Stimulated activated effector memory CD8-positive, alpha-beta T cell treated with anti-CD3 and anti-CD28 coated beads, Interleukin-12 subunit alpha, Interleukin-12 subunit beta, amount 100 ng/mL, for 72 hours (primary cell): ENCODE data around the gene COL6A1.

Experiments used
- ATAC-seq: fragments of 150-1000 bp; cut with Tn5 transposase; 2 replicates; pipeline ENCODE4 v1.10.0; 2021
- DNase-seq, 2 donors: peaks; one replicate each; pipeline ENCODE4 v3.0.0; 2021 to 2022; ENCODE audit warnings: low spot score in 2 of 2
- H3K27ac Mint-ChIP-seq: one replicate; pipeline ENCODE4 v1.8.0; 2022; ENCODE audit warnings: mild to moderate bottlenecking, mixed read lengths
- H3K36me3 Mint-ChIP-seq: one replicate; pipeline ENCODE4 v1.8.0; 2022; ENCODE audit warnings: mild to moderate bottlenecking, mixed read lengths
- H3K4me1 Mint-ChIP-seq: one replicate; pipeline ENCODE4 v1.8.0; 2022; ENCODE audit warnings: mixed read lengths
- H3K4me3 Mint-ChIP-seq: one replicate; pipeline ENCODE4 v1.8.0; 2022; ENCODE audit warnings: mild to moderate bottlenecking, mixed read lengths
- H3K9me3 Mint-ChIP-seq: one replicate; pipeline ENCODE4 v1.8.0; 2022; ENCODE audit warnings: mixed read lengths

Gene COL6A1

GRCh38 chr21:45990741-45991605 lies 9.4 kb downstream of the COL6A1 start:
- H3K27ac Mint-ChIP-seq: no peak overlapping the region
- H3K4me1 Mint-ChIP-seq: no peaks in the 10 kb centered on the region
- H3K4me3 Mint-ChIP-seq: no peak overlapping the region
- DNase-seq: no peak
- ATAC-seq: no peak
- H3K36me3 Mint-ChIP-seq: no peaks in the 10 kb centered on the region
- no peaks in the 10 kb centered on the region for H3K9me3 Mint-ChIP-seq

DNA sequence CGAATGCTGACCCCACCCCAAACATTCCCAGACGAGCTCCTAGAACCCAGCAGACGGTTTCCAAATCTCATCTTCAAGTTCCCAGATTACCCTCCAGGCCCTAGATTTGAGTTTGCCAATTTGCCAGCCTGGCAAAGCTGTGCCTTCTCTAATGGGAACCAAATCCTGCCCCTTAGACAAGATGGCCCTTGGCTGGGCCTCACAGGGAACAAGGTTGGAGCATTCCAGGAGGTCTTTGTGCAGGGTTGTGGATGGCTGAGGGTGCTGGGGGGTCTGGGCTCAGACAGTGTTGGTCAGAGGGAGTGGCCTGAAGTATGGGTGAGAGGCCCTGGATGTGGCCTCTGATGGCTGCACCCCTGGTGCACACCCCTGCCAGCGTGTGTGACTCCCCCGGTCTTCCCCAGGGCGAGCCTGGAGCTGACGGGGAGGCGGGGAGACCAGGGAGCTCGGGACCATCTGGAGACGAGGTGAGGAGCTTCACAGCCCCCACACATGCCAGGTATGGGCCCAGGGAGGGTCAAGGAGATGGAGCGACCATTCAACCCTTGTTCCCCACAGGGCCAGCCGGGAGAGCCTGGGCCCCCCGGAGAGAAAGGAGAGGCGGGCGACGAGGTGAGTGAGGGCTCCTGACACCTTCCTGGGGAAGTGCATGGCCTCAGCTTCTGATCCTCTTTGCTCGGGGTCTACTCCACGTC lies 10.2 kb downstream of the COL6A1 start:
- DNase-seq: no peak
- H3K9me3 Mint-ChIP-seq: no peaks in the 10 kb centered on the region
- no peaks in the 10 kb centered on the region for H3K36me3 Mint-ChIP-seq
- no peak overlapping the region for H3K27ac Mint-ChIP-seq
- no peak for ATAC-seq
- no peak overlapping the region for H3K4me3 Mint-ChIP-seq
- H3K4me1 Mint-ChIP-seq: no peaks in the 10 kb centered on the region

- Mint-ChIP-seq H3K9me3 (no peaks in the 10 kb centered on the region), H3K27ac (no peak overlapping the region), H3K36me3 (no peaks in the 10 kb centered on the region), H3K4me1 (no peaks in the 10 kb centered on the region), H3K4me3 (no peak overlapping the region)
- DNase-seq (no peak), ATAC-seq (no peak)
These were observed 11.0 kb downstream of the COL6A1 start for GRCh38 chr21:45992301-45993209.

- H3K9me3 Mint-ChIP-seq: no peaks in the 10 kb centered on the region
- H3K4me3 Mint-ChIP-seq: no peak overlapping the region
- no peaks in the 10 kb centered on the region for H3K4me1 Mint-ChIP-seq
- H3K27ac Mint-ChIP-seq: no peak overlapping the region
- no peak for ATAC-seq
- H3K36me3 Mint-ChIP-seq: no peaks in the 10 kb centered on the region
- no peak for DNase-seq
These were observed 11.9 kb downstream of the COL6A1 start for GRCh38 chr21:45993210-45994085.

DNA sequence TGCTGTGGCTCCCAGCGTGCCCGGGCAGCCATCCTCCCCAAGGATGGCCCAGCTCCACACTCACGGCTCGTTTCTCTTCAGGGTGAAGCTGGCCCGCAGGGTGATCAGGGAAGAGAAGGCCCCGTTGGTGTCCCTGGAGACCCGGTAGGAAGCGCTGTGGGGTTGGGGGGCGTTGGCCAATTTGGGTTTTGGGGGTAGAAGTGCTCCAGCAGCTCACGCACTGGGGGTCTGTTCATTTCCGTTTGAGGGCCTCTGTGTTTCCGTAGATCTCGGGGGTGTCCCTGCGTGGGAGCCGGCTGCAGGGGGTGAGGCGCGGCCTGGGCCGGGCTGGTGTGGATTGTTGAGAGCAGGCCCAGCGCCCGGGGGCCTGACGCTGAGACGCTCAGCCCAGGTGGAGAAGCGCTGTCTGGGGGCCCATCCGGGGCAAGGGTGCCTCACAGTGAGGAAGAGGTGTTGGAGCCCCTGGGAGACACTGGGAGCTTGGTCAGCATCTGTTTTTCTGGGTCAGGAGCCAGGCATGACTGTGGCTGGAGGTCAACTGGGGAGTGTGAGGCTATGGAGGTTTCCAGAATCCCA lies 12.6 kb downstream of the COL6A1 start:
- Mint-ChIP-seq H3K36me3 (no peaks in the 10 kb centered on the region), H3K9me3 (no peaks in the 10 kb centered on the region), H3K27ac (no peak overlapping the region), H3K4me1 (no peaks in the 10 kb centered on the region), H3K4me3 (no peak overlapping the region)
- ATAC-seq (no peak), DNase-seq (no peak)

GRCh38 chr21:45994759-45995685 lies 13.5 kb downstream of the COL6A1 start:
- Mint-ChIP-seq H3K36me3 (no peaks in the 10 kb centered on the region), H3K9me3 (no peaks in the 10 kb centered on the region), H3K4me1 (no peaks in the 10 kb centered on the region), H3K4me3 (no peak overlapping the region), H3K27ac (no peak overlapping the region)
- DNase-seq (no peak), ATAC-seq (no peak)

- Mint-ChIP-seq H3K4me3 (no peak overlapping the region), H3K36me3 (no peaks in the 10 kb centered on the region), H3K27ac (no peak overlapping the region), H3K4me1 (no peaks in the 10 kb centered on the region), H3K9me3 (no peaks in the 10 kb centered on the region)
- ATAC-seq (peak; percentile 4), DNase-seq (no peak)
These were observed 14.2 kb downstream of the COL6A1 start for GRCh38 chr21:45995686-45996179.

DNA sequence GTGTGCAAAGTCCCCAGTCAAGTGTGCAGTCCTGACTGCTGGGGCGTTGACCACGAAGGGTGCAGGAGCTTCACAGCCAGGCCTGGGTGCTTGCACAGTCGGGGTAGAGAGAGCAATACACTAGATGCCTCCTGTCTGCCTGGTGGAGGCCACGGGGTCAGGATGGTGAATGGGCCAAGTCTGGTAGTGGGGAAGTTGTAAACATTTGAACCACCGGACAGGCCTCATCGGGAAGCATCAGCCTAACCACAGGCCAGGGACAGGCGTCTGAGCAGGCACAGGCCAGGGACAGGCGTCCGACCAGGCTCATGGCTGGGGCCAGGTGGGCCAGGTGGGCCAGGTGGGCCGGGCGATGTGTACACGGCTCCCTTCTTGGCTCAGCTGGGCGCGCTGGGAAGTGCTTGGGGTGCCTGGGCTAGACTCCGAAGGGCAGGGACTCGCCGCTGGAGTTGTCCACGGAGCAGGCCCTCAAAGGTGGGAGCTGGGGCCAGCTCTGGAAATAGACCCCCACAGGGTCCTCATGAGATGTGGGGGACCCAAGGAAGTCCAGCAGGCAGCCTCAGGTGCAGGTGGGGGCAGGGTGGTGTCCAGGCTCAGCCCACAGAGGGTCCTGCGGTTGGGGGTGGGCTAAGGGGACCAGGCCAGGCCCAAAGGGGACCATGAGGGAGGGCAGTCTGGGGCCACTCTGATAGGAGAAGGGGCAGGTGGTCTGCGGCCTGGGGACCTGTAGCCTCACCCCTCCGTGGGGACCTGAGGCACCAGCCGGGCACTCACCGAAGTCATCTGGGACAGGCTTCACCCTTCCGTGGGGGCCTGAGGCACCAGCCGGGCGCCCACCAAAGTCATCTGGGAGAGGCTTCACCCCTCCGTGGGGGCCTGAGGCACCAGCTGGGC lies 15.0 kb downstream of the COL6A1 start:
- ATAC-seq (no peak), DNase-seq (no peak)
- Mint-ChIP-seq H3K27ac (no peak overlapping the region), H3K4me3 (no peak overlapping the region), H3K4me1 (no peaks in the 10 kb centered on the region), H3K36me3 (no peaks in the 10 kb centered on the region), H3K9me3 (no peaks in the 10 kb centered on the region)

DNA sequence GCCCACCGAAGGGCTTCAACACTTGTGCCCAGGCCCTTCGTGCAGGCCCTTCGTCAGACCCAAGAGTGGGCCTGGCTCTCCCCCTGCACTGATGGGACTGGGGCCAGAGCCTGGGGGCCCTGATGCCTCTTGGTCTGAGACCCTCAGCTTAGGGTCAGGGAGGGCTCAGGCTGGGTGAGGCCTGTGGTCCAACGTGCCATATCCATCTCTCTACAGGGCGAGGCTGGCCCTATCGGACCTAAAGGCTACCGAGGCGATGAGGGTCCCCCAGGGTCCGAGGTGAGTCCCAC lies 15.6 kb downstream of the COL6A1 start:
- ATAC-seq: no peak
- H3K9me3 Mint-ChIP-seq: no peaks in the 10 kb centered on the region
- no peaks in the 10 kb centered on the region for H3K4me1 Mint-ChIP-seq
- DNase-seq: no peak
- no peaks in the 10 kb centered on the region for H3K36me3 Mint-ChIP-seq
- no peak overlapping the region for H3K27ac Mint-ChIP-seq
- H3K4me3 Mint-ChIP-seq: no peak overlapping the region

DNA sequence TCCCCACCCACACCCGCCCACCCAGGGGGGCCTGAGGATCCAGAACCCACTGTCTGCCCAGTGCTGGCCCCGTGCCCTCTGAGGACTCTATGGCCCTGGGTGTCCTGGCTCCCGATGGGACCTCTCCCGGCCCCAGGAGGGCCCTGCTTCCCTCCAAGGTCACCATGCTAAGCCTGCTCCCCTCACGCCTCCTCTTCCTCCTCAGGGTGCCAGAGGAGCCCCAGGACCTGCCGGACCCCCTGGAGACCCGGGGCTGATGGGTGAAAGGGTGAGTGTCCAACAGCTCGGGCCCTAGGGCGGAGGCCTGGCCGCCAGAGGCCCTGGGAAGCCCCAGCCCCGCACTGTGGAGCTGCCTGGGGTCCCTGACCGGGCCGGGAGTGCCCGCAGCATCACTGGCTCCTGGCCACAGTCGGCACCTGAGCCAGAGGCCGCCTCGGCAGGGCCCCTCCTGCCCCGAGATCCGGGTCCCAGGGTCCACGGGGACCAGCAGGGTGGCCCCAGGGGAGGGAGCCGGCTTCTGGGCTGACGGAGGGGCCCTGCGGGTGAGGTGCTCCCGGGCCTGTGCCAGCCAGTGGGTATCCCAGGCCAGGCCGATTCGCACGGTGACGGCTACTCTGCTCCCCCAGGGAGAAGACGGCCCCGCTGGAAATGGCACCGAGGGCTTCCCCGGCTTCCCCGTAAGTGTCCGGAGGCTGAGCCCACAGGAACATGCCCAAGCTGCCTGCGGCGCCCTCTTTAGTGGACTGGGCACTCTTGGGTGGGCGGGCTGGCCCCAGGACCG lies 16.1 kb downstream of the COL6A1 start:
- Mint-ChIP-seq H3K27ac (no peak overlapping the region), H3K4me3 (no peak overlapping the region), H3K36me3 (no peaks in the 10 kb centered on the region), H3K4me1 (no peaks in the 10 kb centered on the region), H3K9me3 (no peaks in the 10 kb centered on the region)
- ATAC-seq (no peak), DNase-seq (no peak)

GRCh38 chr21:45998276-45998701 lies 16.7 kb downstream of the COL6A1 start:
- H3K4me3 Mint-ChIP-seq: no peak overlapping the region
- no peak for DNase-seq
- no peaks in the 10 kb centered on the region for H3K36me3 Mint-ChIP-seq
- no peak overlapping the region for H3K27ac Mint-ChIP-seq
- H3K4me1 Mint-ChIP-seq: no peaks in the 10 kb centered on the region
- no peaks in the 10 kb centered on the region for H3K9me3 Mint-ChIP-seq
- ATAC-seq: no peak

GRCh38 chr21:45998871-45999580 lies 17.5 kb downstream of the COL6A1 start:
- H3K9me3 Mint-ChIP-seq: no peaks in the 10 kb centered on the region
- ATAC-seq: no peak
- no peaks in the 10 kb centered on the region for H3K36me3 Mint-ChIP-seq
- no peaks in the 10 kb centered on the region for H3K4me1 Mint-ChIP-seq
- no peak overlapping the region for H3K27ac Mint-ChIP-seq
- no peak for DNase-seq
- no peak overlapping the region for H3K4me3 Mint-ChIP-seq
